GM12874 (cell line): ENCODE results near the gene ZNF334.

ENCODE experiments used
- TF ChIP-seq, protein P1 (sequence below): IDR thresholded peaks from 2 replicates; pipeline ENCODE4 v1.5.1; 2011; ENCODE audit warnings: low read depth, mild to moderate bottlenecking, control low read depth, low read length, moderate library complexity; ENCODE audit not compliant: insufficient read depth

The ZNF334 gene

DNA sequence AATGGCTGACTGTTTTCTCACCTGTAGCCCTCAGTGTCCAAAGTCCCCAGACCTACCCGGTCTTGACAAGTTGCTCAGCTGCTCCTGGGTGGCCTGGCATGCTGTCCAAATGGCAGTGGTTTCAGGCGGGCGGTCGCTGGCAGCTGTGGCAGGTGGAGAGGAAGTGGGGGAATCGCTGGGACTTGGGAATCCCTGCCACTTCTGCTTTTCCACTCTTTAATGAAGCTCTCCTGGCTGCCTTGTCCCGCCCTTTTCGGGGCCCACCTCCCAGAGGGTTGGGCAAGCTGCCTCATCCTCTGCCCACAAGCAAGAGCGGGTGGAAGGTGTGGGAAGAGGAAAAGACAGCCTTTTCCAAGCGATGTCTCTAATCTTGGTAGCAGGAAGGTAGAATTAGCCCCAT, 37.1 kb upstream of the ZNF334 start, which contains the start of gene OCSTAMP:
OCSTAMP (minus strand) TSS at position 194 of the 400 bp plus-strand sequence; CDS start at position 100, 94 bp downstream.
- TF ChIP-seq, protein P1, sequence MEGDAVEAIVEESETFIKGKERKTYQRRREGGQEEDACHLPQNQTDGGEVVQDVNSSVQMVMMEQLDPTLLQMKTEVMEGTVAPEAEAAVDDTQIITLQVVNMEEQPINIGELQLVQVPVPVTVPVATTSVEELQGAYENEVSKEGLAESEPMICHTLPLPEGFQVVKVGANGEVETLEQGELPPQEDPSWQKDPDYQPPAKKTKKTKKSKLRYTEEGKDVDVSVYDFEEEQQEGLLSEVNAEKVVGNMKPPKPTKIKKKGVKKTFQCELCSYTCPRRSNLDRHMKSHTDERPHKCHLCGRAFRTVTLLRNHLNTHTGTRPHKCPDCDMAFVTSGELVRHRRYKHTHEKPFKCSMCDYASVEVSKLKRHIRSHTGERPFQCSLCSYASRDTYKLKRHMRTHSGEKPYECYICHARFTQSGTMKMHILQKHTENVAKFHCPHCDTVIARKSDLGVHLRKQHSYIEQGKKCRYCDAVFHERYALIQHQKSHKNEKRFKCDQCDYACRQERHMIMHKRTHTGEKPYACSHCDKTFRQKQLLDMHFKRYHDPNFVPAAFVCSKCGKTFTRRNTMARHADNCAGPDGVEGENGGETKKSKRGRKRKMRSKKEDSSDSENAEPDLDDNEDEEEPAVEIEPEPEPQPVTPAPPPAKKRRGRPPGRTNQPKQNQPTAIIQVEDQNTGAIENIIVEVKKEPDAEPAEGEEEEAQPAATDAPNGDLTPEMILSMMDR: no peak

DNA sequence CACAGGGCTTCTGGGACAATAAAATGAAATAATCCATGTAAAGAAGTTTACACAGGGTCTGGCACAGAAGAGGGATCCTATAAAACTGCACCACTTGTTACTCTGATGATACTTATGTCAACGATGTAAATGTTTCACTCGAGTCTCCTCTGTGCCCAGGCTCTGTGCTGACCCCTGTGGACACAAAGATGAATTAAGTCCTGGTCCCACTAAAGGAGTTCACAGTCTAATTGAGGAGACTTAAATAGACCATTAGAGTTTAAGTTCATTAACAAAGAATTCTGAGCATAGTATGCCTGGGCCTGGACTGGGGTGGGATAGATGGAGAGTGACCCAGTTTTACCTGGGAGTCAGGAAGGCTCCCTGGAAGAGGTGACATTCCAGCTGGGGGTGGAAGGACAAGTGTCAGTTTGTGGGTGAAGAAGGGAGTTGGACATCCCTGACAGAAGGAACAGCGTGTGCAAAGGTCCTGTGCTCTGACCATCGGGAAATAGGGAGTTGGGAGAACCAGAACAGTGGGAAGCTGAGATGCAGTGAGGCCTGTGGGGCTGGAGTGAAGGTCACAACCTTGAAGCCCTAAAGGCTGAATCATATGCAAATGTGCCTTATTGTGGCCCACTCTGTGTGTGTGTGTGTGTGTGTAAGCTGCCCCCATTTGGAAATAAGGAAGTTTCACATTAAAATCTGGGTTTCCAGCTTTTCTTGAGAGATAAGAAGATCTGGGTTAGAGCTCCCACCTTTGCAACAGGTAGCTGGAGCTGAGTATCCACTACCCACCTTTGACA, 36.0 kb upstream of the ZNF334 start:
- TF ChIP-seq, protein P1: no peak

DNA sequence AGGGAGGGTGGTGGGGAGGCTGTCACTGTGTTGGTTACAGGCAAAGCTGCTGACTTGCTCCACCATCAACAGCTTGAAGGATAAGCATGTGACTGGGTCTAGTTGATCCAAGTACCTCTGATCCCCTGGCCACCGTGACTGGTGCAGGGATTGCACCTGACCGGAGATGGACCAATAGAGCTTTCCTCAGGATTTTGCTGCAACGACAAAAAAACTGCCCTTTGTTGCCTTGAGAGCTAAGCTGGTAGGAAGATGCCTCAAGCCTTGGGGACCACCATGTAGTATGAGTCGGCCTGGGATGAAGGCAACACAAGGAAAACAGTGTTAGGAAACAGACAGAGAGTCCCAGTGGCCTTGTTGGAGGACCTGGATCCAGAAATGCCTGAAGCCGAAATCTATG, 35.3 kb upstream of the ZNF334 start:
- TF ChIP-seq, protein P1: no peak

DNA sequence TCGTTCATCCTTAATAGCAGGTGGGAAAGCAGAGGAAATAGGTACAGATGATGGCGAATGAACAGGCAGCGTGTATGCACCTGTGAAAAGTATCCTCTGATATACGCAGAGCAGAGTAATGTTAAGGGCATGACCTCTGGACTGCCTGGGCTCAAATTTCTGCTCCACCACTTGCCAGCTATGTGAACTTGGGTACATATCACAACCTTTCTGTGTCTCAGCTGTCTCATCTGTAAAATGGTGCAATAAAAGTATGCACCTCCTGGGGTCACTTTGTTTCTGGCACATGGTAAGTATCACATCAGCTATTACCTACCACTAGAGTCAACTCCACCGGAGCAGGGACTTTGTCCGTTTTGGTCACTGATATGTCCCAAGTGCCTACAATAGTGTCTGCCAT, 34.6 kb upstream of the ZNF334 start:
- TF ChIP-seq, protein P1: no peak

DNA sequence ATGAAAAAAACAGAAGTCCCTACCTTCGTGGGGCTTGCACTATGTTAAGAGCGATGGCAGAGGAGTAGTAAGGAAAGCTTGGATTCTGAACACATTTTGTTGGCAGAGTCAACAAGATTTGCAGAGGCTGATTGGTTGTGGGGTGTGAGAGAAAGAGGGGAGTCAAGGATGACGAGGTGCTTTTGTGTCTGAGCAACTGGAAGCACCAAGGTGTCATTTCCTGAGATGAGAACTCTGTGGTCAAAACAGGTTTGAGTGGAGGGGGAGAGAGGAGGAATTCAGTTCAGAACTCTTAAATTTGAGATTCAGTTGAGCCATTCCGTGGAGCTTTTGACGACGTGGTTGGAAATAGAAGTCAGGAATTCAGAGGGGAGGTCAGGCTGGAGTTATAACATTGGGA, 33.6 kb upstream of the ZNF334 start:
- TF ChIP-seq, protein P1: no peak

DNA sequence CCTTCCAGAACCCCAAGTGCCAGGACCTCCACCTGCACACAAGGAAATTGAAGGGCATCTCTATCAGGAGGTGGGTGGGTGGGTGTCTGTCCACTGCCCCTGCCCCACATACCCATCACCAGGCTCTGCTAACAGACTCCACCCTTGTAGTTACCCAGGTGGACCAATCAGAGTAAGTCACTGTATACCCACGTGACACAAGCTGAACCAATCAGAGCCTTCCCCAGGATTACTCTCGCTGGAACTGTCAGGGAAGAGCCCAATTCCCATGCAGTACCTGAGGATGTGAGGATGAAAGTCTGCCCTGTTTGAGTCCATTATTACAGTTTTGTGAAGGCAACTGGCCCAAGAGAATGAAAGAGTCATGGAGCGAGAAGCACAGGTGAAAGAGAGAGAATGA, 32.9 kb upstream of the ZNF334 start:
- TF ChIP-seq, protein P1: no peak

DNA sequence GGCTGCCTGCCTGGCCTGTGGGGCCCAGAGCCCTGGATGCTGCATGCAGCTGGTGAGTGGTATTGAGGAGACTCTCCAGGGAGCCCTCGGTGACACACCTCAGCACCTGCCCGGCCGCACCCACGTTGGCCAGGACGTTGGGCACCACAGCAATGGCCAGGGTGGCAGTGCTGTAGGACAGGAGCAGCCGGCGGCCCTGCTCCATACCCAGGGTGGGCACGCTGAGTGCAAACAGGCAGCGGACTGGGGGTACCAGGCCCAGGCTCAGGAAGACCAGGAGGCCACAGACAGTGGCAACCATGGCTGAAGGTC, 32.4 kb upstream of the ZNF334 start:
- TF ChIP-seq, protein P1: no peak
